A549 (cell line): ENCODE measurements around the gene GOLGA6C. TPM values are rescaled to one million over a fixed set of nuclear protein-coding genes. Genes with fewer than 3 reads are reported as not detected.
"Not testable (repeated sequence)": the region's sequence is repeated elsewhere in the genome, so short reads cannot be mapped to it uniquely, and the experiment has no call there.

Experiments
- ATAC-seq, 2 experiments: fragments of 200-7000 bp in 1 of 2; fragments of >200 bp in 1 of 2; cut with Nextera tagmentation in 1 of 2; cut with Tn5 transposase in 1 of 2; 3 replicates each; pipeline versions ENCODE4 v1.8.0 to v1.9.1; 2018 to 2020; ENCODE audit warnings: mild to moderate bottlenecking in 1 of 2, moderate library complexity in 1 of 2
- CTCF ChIA-PET: fragments of 300-600 bp; sonication (Branson Sonifier 250); formaldehyde crosslinking; extraction: SDS; loops from one replicate; lab custom pipeline; 2021; ENCODE audit warnings: antibody characterized with exemption, inconsistent platforms; lab: Yijun Ruan, JAX
- POLR2A ChIA-PET: fragments of 350-600 bp; formaldehyde crosslinking; extraction: SDS; loops from one replicate; lab custom pipeline; 2021; ENCODE audit warnings: antibody characterized with exemption, inconsistent platforms; lab: Yijun Ruan, JAX
- DNase-seq, 2 experiments: peaks; one replicate each; pipeline versions ENCODE4 v3.0.0 to v3.0.0-alpha.2; 2011 to 2016; ENCODE audit warnings: low read depth in 1 of 2, low spot score in 1 of 2
- FAIRE-seq: peaks from 2 replicates; lab custom pipeline; 2011; peaks lifted over from hg19 to GRCh38; lab: Jason Lieb, UNC
- H3K27ac ChIP-seq, 2 experiments: fragments of >200 bp; sonication (Bioruptor Twin); formaldehyde crosslinking; 3 replicates each; pipeline ENCODE4 v1.5.1; 2016 to 2017
- H3K4me1 ChIP-seq: fragments of >200 bp; sonication (Bioruptor Twin); formaldehyde crosslinking; 3 replicates; pipeline ENCODE4 v1.6.1; 2016
- H3K4me2 ChIP-seq: fragments of >200 bp; sonication (Bioruptor Twin); formaldehyde crosslinking; 3 replicates; pipeline ENCODE4 v1.6.1; 2016
- H3K4me3 ChIP-seq: fragments of >200 bp; sonication (Bioruptor Twin); formaldehyde crosslinking; 3 replicates; pipeline ENCODE4 v1.5.1; 2016
- H3K9me3 ChIP-seq: fragments of >200 bp; sonication (Bioruptor Twin); formaldehyde crosslinking; 3 replicates; pipeline ENCODE4 v1.6.1; 2016
- WGBS: methylation state at CpG from one replicate; pipeline ENCODE4 v1.1.6; 2017; ENCODE audit errors: missing lambda C conversion rate; 5-methylcytosine and 5-hydroxymethylcytosine counted together
- polyA plus RNA-seq, 4 experiments: library from polyadenylated mRNA; depleted of rRNA in 3 of 4; stranded (reverse); fragments of >200 nt; fragmentation: RNase III in 1 of 4; extraction: RNeasy Plus Mini Kit Qiagen cat#74134 plus additional on column Dnase treatment in 1 of 4; gene quantifications; 2 replicates in 3 of 4; 3 replicates in 1 of 4; pipeline ENCODE4 v1.2.3, GENCODE V29; 2011 to 2017
- small RNA-seq, 6 experiments: library from RNA; depleted of rRNA; stranded (forward); fragments of <200 nt; gene quantifications; one replicate each; pipeline ENCODE3, GENCODE V24; 2012

GOLGA6C gene
- polyA plus RNA-seq, 2 of the 4 experiments (the other 2 are of a cell fraction): not detected

- DNase-seq, H3K4me3 ChIP-seq, POLR2A ChIA-PET, FAIRE-seq, ATAC-seq, H3K4me1 ChIP-seq, H3K27ac ChIP-seq, H3K4me2 ChIP-seq, H3K9me3 ChIP-seq: not testable (repeated sequence)
- CTCF ChIA-PET: interaction anchor here (0.9 to 1.5 kb wide), 3 partner anchors 10 to 12 kb away, joined by 3 to 4 read pairs (median 4); no protein-coding TSS in a partner anchor
- WGBS: 56% methylated on average over 5 of the region's 5 CpGs
These were observed 61.2 kb downstream of the GOLGA6C start for GRCh38 chr15:75319231-75319897.

Small RNA genes lying within 50 kb of the gene (small RNA-seq; reads per million reads assigned to genes)
- gene AC068338.1 (0 reads per million in 6 experiments), gene RN7SL327P (0 reads per million in 6 experiments), gene RN7SL489P (0 reads per million in 6 experiments)

Other genes with a start within 250 kb of the GOLGA6C start
- gene PPCDC, start 234.7 kb upstream of the GOLGA6C start, polyA plus RNA-seq (2011; rRNA removed): 14.5 and 18.2 TPM in 2 replicates
- gene PPCDC, start 234.7 kb upstream of the GOLGA6C start, polyA plus RNA-seq (2017; fragmentation: RNase III; extraction: RNeasy Plus Mini Kit Qiagen cat#74134 plus additional on column Dnase treatment): 18.5 to 19.9 TPM (median 19.9 TPM) in 3 replicates
- gene C15orf39, start 56.5 kb upstream of the GOLGA6C start, polyA plus RNA-seq (2011; rRNA removed): 5.7 and 8.8 TPM in 2 replicates
- 14.7 to 16.7 TPM (median 15.1 TPM) in 3 replicates for gene C15orf39, start 56.5 kb upstream of the GOLGA6C start, polyA plus RNA-seq (2017; fragmentation: RNase III; extraction: RNeasy Plus Mini Kit Qiagen cat#74134 plus additional on column Dnase treatment)
- 0.03 and 0.07 TPM in 2 replicates for gene GOLGA6D, start 24.5 kb downstream of the GOLGA6C start, polyA plus RNA-seq (2011; rRNA removed)
- 0.04 to 0.05 TPM in 2 of 3 replicates, not detected in the other for gene GOLGA6D, start 24.5 kb downstream of the GOLGA6C start, polyA plus RNA-seq (2017; fragmentation: RNase III; extraction: RNeasy Plus Mini Kit Qiagen cat#74134 plus additional on column Dnase treatment)
- 88.0 and 98.3 TPM in 2 replicates for gene COMMD4, start 77.7 kb downstream of the GOLGA6C start, polyA plus RNA-seq (2011; rRNA removed)
- 203 to 222 TPM (median 220 TPM) in 3 replicates for gene COMMD4, start 77.7 kb downstream of the GOLGA6C start, polyA plus RNA-seq (2017; fragmentation: RNase III; extraction: RNeasy Plus Mini Kit Qiagen cat#74134 plus additional on column Dnase treatment)
- gene NEIL1, start 88.7 kb downstream of the GOLGA6C start, polyA plus RNA-seq (2011; rRNA removed): 3.2 and 5.6 TPM in 2 replicates
- gene NEIL1, start 88.7 kb downstream of the GOLGA6C start, polyA plus RNA-seq (2017; fragmentation: RNase III; extraction: RNeasy Plus Mini Kit Qiagen cat#74134 plus additional on column Dnase treatment): 4.9 to 7.2 TPM (median 6.8 TPM) in 3 replicates
- 47.7 and 66.3 TPM in 2 replicates for gene MAN2C1, start 110.3 kb downstream of the GOLGA6C start, polyA plus RNA-seq (2011; rRNA removed)
- 114 to 126 TPM (median 117 TPM) in 3 replicates for gene MAN2C1, start 110.3 kb downstream of the GOLGA6C start, polyA plus RNA-seq (2017; fragmentation: RNase III; extraction: RNeasy Plus Mini Kit Qiagen cat#74134 plus additional on column Dnase treatment)
- gene SIN3A, start 193.4 kb downstream of the GOLGA6C start, polyA plus RNA-seq (2011; rRNA removed): 46.8 and 48.7 TPM in 2 replicates
- gene SIN3A, start 193.4 kb downstream of the GOLGA6C start, polyA plus RNA-seq (2017; fragmentation: RNase III; extraction: RNeasy Plus Mini Kit Qiagen cat#74134 plus additional on column Dnase treatment): 33.9 to 38.6 TPM (median 35.9 TPM) in 3 replicates